BJ (cell line): ENCODE results near the gene SYTL5. TPM values are rescaled to one million over a fixed set of nuclear protein-coding genes. Genes with fewer than 3 reads are reported as not detected.
A peak's percentile ranks its signal among the peaks of the same experiment; 100 is the strongest.

Experiments used
- CTCF ChIA-PET: fragments of 350-600 bp; formaldehyde crosslinking; extraction: SDS; loops from one replicate; lab custom pipeline; 2021; ENCODE audit warnings: antibody characterized with exemption, inconsistent platforms; lab: Yijun Ruan, JAX
- POLR2A ChIA-PET: fragments of 300-600 bp; sonication (Branson Sonifier 250); formaldehyde crosslinking; extraction: SDS; loops from one replicate; lab custom pipeline; 2021; ENCODE audit warnings: antibody characterized with exemption; lab: Charles Lee
- DNase-seq: peaks from one replicate; pipeline ENCODE4 v3.0.0-alpha.2; 2011; ENCODE audit warnings: low read depth
- H3K27me3 ChIP-seq: 2 replicates; pipeline ENCODE4 v1.6.0; 2011; ENCODE audit warnings: low read length; ENCODE audit not compliant: control insufficient read depth, insufficient read depth
- H3K36me3 ChIP-seq: 2 replicates; pipeline ENCODE4 v1.5.1; 2011; ENCODE audit warnings: low read length; ENCODE audit not compliant: control insufficient read depth, insufficient read depth
- H3K4me3 ChIP-seq: 2 replicates; pipeline ENCODE4 v1.5.1; 2011; ENCODE audit warnings: low read depth, mild to moderate bottlenecking, control low read depth, low read length
- CTCF ChIP-seq: IDR thresholded peaks from 2 replicates; pipeline ENCODE4 v1.5.1; 2011; ENCODE audit warnings: low read depth, mild to moderate bottlenecking, control low read depth, inconsistent platforms, low read length, moderate library complexity; ENCODE audit not compliant: insufficient read depth
- polyA plus RNA-seq: library from polyadenylated mRNA; depleted of rRNA; stranded (reverse); fragments of >200 nt; gene quantifications from 2 replicates; pipeline ENCODE4 v1.2.3, GENCODE V29; 2011; rRNA removed
- small RNA-seq: library from RNA; depleted of rRNA; stranded (forward); fragments of <200 nt; gene quantifications from one replicate; pipeline ENCODE3, GENCODE V24; 2012; ENCODE audit warnings: low replicate concordance, low read depth; ENCODE audit not compliant: insufficient read length

The SYTL5 gene
- polyA plus RNA-seq, 1 experiment, result 0.48 TPM

- H3K27me3 ChIP-seq, result no peaks in the 10 kb centered on the region
- ChIA-PET POLR2A (no interaction called here), CTCF (interaction anchor here (1.5 to 1.6 kb wide), 2 partner anchors 17 to 110 kb away, joined by 4 to 5 read pairs; no protein-coding TSS in a partner anchor)
- TF ChIP-seq CTCF, result no peak
- no peak for DNase-seq
- H3K4me3 ChIP-seq, result no peak overlapping the region
- H3K36me3 ChIP-seq, result no peaks in the 10 kb centered on the region
These were observed 166.2 kb downstream of the SYTL5 start for GRCh38 chrX:38172596-38172995.

GRCh38 chrX:38175139-38175538 is 168.8 kb downstream of the SYTL5 start:
- TF ChIP-seq CTCF, result peak; percentile 45
- H3K36me3 ChIP-seq, result no peaks in the 10 kb centered on the region
- DNase-seq, result no peak
- no peak overlapping the region for H3K4me3 ChIP-seq
- H3K27me3 ChIP-seq, result no peaks in the 10 kb centered on the region
- ChIA-PET CTCF (interaction anchor here (0.8 to 1.7 kb wide), 7 partner anchors 8 to 249 kb away, joined by 3 to 9 read pairs (median 4); no protein-coding TSS in a partner anchor), POLR2A (no interaction called here)

GRCh38 chrX:38178396-38178795 is 172.0 kb downstream of the SYTL5 start:
- Histone ChIP-seq H3K4me3 (no peak overlapping the region), H3K36me3 (no peaks in the 10 kb centered on the region), H3K27me3 (no peaks in the 10 kb centered on the region)
- DNase-seq, result no peak
- POLR2A ChIA-PET, result no interaction called here
- CTCF ChIA-PET, result no interaction called here
- no peak for TF ChIP-seq CTCF

Small RNAs within 50 kb of the gene (small RNA-seq; reads per million reads assigned to genes)
- not detected for gene MIR548AJ2

Other genes with a start within 250 kb of the SYTL5 start
- gene CYBB, start 226.5 kb upstream of the SYTL5 start, polyA plus RNA-seq, result not detected in 2 replicates
- gene DYNLT3, start 159.0 kb upstream of the SYTL5 start, polyA plus RNA-seq, result 11.3 and 20.9 TPM in 2 replicates
- 44.9 and 48.2 TPM in 2 replicates for gene SRPX, start 214.3 kb downstream of the SYTL5 start, polyA plus RNA-seq